KG1 (cell line): ENCODE measurements around the gene HDC.
A peak's percentile ranks its signal among the peaks of the same experiment; 100 is the strongest.

Experiments used
- DNase-seq: peaks from one replicate; lab custom pipeline; 2025; lab: John Stamatoyannopoulos, UW

Gene HDC

GRCh38 chr15:50256188-50257041 is 9.1 kb downstream of the HDC start:
- DNase-seq, result no peak

GRCh38 chr15:50252556-50252955 is 13.0 kb downstream of the HDC start:
- no peak for DNase-seq

GRCh38 chr15:50251638-50252182 is 13.8 kb downstream of the HDC start:
- no peak for DNase-seq

GRCh38 chr15:50250760-50251394 is 14.6 kb downstream of the HDC start:
- no peak for DNase-seq

- no peak for DNase-seq
Observed at GRCh38 chr15:50249704-50250103, 15.8 kb downstream of the HDC start.

- no peak for DNase-seq
Observed at GRCh38 chr15:50248994-50249582, 16.4 kb downstream of the HDC start.

- peak; percentile 23 for DNase-seq
Observed at GRCh38 chr15:50247819-50248655, 17.5 kb downstream of the HDC start.

- DNase-seq, result no peak
Observed at GRCh38 chr15:50246631-50247030, 18.9 kb downstream of the HDC start.

GRCh38 chr15:50244959-50245624 is 20.4 kb downstream of the HDC start:
- no peak for DNase-seq

- DNase-seq, result no peak
Observed at GRCh38 chr15:50244153-50244552, 21.4 kb downstream of the HDC start.

GRCh38 chr15:50241684-50242450 is 23.7 kb downstream of the HDC start:
- no peak for DNase-seq

- DNase-seq, result no peak
Observed at GRCh38 chr15:50238255-50238654, 27.3 kb downstream of the HDC start.

- DNase-seq, result no peak
Observed at GRCh38 chr15:50236433-50236832, 29.1 kb downstream of the HDC start.

- DNase-seq, result no peak
Observed at GRCh38 chr15:50235794-50236193, 29.7 kb downstream of the HDC start.

- DNase-seq, result no peak
Observed at GRCh38 chr15:50234764-50235163, 30.8 kb downstream of the HDC start.

GRCh38 chr15:50233192-50233736 is 32.3 kb downstream of the HDC start:
- no peak for DNase-seq

GRCh38 chr15:50232791-50233190 is 32.7 kb downstream of the HDC start:
- DNase-seq, result no peak

- DNase-seq, result no peak
Observed at GRCh38 chr15:50231761-50232160, 33.8 kb downstream of the HDC start.

GRCh38 chr15:50229336-50229735 is 36.2 kb downstream of the HDC start:
- DNase-seq, result no peak

- no peak for DNase-seq
Observed at GRCh38 chr15:50228866-50229265, 36.7 kb downstream of the HDC start.
